Fibroblast of villous mesenchyme (primary cell): ENCODE results near the gene TPST1. TPM values are rescaled to one million over a fixed set of nuclear protein-coding genes. Genes with fewer than 3 reads are reported as not detected.
A peak's percentile ranks its signal among the peaks of the same experiment; 100 is the strongest.
"Not testable (repeated sequence)": the region's sequence is repeated elsewhere in the genome, so short reads cannot be mapped to it uniquely, and the experiment has no call there.

ENCODE experiments used
- DNase-seq: peaks from one replicate; pipeline ENCODE4 v3.0.0-alpha.2; 2010; ENCODE audit warnings: low read depth
- H3K4me3 ChIP-seq: 2 replicates; pipeline ENCODE4 v1.5.1; 2011; ENCODE audit warnings: low read depth, mild to moderate bottlenecking, low read length
- CTCF ChIP-seq: IDR thresholded peaks from 2 replicates; pipeline ENCODE4 v1.5.1; 2012; ENCODE audit warnings: low read depth, mild to moderate bottlenecking, low read length; ENCODE audit not compliant: insufficient read depth
- total RNA-seq: library from RNA; depleted of rRNA; stranded (reverse); fragments of >200 nt; gene quantifications from 2 replicates; pipeline ENCODE4 v1.2.3, GENCODE V29; 2012

The TPST1 gene
- total RNA-seq, 1 donor: 131 TPM

- no peak for TF ChIP-seq CTCF
- no peak for DNase-seq
- no peak overlapping the region for H3K4me3 ChIP-seq
These were observed 35.5 kb upstream of the TPST1 start for GRCh38 chr7:66169616-66170015.

DNA sequence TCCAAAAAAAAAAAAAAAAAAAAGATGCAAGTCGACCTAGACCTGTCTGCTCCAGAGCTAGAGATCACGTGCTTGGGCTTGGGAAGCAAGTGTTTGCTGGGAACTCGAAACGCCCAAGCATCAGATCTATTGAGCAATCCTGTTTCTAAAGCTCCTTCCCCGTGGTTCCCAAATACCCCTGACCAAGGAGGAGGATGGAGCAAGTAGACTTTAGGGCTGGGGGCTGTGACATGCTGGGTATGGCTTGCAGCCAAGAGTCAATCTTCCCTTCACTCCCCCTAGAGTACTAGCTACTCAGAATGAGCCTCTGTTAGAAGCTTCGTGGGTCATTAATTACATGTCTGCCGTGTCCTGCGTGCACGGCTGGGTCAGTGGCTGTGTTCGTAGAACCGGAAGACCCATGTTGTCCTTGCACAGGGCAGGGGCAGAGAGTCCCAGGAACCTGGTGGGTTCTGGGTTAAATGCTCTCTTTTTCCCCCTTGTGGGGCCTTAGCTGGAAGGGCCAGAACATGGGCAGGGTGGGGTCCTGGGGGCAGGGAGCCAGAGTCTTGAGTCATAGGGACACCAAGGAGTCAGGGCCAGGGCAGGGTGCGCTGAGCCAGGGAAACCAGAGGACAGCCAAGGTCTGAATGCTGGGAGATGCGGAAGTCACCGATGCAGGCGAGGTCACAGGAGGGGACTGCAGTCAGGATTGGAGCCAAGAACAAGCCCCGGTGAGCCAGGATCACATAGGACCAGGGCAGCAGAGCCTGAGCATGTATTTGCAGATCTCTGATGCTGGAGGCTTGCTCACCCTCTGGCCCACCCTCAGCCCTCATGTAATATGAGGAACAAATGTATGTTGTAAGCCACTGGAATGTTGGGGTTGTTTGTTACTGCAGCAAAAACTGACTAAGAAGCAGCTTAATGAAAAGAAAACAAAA is 34.6 kb upstream of the TPST1 start:
- TF ChIP-seq CTCF: no peak
- H3K4me3 ChIP-seq: no peak overlapping the region
- peak; percentile 89 for DNase-seq

- DNase-seq: peak; percentile 43
- H3K4me3 ChIP-seq: not testable (repeated sequence)
These were observed 32.4 kb upstream of the TPST1 start for GRCh38 chr7:66172536-66173401.

GRCh38 chr7:66173856-66174255 is 31.3 kb upstream of the TPST1 start:
- TF ChIP-seq CTCF: no peak
- no peak overlapping the region for H3K4me3 ChIP-seq
- no peak for DNase-seq

DNA sequence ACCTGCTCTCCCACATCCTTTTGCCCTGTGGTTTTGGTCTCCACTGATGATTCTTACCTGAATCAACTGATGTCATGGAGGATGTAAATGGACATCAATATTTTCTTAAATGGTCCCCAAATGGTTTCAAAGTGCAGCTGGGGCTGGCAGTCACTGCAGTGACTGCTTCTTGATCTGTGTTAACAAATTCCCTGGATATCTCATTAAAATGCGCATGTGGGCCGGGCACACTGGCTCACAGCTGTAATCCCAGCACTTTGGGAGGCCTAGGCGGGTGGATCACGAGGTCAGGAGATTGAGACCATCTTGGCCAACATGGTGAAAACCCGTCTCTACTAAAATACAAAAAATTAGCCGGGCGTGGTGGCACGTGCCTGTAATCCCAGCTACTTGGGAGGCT is 30.1 kb upstream of the TPST1 start:
- not testable (repeated sequence) for H3K4me3 ChIP-seq, DNase-seq

DNA sequence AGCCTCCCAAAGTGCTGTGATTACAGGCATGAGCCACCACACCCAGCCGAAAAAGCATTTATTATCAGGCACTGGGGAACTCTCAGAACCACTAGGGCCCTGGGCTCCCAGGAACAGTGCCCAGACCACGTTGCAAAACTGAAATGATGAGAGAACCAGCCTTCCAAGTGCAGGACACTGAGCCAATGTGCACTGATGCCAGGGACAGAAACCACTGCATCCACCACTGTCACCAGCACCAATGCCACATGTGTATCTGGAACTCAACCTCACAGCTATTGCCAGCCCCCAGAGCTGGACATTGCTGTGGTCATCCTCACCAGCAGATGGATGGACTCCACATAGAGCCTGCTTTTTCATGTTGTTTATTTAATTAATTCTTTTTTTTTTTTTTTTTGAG is 28.2 kb upstream of the TPST1 start:
- H3K4me3 ChIP-seq: no peak overlapping the region
- no peak for TF ChIP-seq CTCF
- DNase-seq: no peak

GRCh38 chr7:66178258-66178657 is 26.9 kb upstream of the TPST1 start:
- no peak overlapping the region for H3K4me3 ChIP-seq
- no peak for DNase-seq
- no peak for TF ChIP-seq CTCF

- DNase-seq: peak; percentile 13
- H3K4me3 ChIP-seq: no peak overlapping the region
- TF ChIP-seq CTCF: no peak
These were observed 23.8 kb upstream of the TPST1 start for GRCh38 chr7:66181329-66181728.
